DMS53 (cell line): ENCODE measurements around the gene ATP2C1.
"Not testable (repeated sequence)": the region's sequence is repeated elsewhere in the genome, so short reads cannot be mapped to it uniquely, and the experiment has no call there.

ENCODE experiments used
- DNase-seq: peaks from one replicate; lab custom pipeline; 2025; lab: John Stamatoyannopoulos, UW

Gene ATP2C1

DNA sequence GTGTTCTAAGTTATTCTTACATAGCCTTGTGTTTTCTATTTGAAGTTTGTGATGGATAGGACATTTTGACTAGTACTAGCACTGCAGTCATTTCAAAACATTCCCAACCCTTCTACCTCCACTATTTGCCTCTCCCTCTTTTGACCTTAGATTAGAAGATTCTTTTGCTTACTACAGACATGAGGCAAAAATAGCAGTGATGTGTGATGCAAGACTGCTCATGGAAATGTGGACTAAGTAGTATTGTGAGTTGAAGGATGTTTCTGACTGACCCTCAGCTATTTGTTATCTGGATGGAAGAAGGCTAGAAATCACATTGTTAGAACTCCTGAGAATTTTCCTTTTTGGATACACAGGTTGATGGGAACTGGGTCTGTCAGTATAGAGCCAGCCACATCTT lies 45.9 kb downstream of the ATP2C1 start:
- no peak for DNase-seq

DNA sequence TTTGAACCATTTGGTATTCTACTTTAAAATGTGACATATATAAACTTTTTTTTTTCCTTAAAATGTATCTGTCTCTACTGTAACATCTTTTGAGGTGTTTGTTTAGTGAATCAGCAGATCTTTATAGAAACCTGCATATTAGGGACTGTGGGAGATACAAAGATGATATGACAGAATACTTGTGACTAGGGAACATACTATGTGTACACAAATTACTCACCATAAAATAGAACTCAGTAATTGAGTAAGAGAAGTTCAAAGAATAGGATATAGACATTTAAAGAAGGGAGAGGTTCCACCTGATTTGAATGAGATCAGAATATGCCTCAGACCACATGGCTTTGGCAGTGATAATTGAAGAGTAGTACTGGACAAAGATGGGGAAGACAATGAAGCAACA lies 47.9 kb downstream of the ATP2C1 start:
- DNase-seq: no peak

DNA sequence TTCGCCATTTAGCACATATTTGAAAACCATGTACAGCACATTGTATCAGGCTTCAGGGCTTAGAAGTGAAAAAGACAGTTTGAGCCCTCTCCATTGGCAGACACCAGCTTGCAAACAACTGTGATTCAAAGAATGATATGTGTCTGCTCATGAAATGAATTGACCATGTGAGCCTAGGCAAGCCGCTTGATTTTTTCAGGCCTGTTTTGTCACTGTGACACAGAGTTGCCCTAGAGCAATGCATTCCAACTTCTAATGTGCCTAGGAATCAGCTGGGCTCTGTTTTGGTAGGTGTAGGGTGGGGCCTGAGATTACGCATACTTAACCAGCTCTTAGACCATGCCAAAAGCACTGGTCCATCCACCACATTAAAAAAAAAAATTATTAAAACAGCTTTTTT lies 53.0 kb downstream of the ATP2C1 start:
- DNase-seq: no peak

DNA sequence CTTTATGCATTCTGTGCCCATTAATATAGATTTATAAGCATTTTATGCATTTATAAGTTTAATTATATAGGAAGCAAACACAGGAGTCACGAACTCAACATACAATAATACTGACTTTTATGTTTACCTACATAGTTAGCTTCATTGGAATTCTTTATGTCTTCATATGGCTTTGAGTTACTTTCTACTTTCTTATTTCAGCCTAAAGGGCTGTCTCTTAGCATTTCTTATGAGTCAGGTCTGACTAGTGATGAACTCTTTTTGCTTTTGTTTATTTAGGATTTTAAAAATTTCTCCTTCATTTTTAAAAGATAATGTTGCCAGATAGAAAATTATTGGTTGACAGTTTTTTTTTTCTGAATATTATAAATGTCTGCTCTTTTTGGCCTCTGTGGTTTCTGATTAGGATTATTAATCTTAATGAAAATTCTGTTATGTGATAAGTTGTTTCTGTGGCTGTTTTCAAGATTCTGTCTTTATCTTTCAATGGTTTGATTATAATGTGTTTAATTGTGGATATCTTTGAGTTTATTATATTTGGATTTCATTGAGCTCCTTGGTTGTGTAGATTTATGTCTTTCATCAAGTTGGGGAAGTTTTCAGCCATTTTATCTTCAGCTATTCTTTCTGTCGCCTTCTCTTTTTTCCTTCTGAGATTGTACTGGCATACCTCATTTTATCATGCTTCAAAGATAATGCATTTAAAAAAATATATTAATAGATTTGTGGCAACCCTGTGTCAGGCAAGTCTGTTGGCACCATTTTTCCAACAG lies 54.3 kb downstream of the ATP2C1 start:
- DNase-seq: no peak

DNA sequence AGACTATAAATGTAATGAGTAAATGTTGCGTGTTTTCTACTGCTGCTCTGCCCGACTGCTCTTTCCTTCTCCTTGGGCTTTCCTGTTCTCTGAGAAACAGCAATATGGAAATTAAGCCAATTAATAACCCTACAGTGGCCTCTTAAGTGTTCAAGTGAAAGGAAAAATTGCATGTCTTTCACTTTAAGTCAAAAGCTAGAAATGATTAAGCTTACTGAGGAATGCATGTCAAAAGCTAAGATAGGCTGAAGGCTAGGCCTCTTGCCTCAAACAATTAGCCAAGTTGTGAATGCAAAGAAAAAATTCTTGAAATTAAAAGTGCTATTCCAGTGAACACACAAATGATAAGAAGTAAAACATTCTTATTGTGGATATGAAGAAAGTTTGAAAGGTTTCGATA lies 55.0 kb downstream of the ATP2C1 start:
- DNase-seq: no peak

DNA sequence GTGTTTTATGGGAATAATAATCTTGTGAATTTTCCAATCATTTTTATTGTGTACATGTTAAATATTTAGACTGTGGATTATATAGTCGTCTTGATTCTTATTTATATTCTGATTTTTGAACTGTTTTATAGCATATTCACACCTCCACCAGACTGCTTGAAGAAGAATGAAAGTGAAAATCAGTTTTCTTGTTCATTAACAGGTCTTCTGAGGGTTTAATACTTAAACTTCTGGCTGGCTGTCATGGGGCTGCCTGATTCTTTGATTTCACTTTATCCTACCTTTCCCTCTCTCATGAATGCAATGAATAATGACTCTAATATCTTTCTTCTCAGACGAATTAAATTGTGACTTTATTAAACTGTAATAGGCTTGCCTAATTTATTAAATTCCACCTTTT lies 56.2 kb downstream of the ATP2C1 start:
- no peak for DNase-seq

DNA sequence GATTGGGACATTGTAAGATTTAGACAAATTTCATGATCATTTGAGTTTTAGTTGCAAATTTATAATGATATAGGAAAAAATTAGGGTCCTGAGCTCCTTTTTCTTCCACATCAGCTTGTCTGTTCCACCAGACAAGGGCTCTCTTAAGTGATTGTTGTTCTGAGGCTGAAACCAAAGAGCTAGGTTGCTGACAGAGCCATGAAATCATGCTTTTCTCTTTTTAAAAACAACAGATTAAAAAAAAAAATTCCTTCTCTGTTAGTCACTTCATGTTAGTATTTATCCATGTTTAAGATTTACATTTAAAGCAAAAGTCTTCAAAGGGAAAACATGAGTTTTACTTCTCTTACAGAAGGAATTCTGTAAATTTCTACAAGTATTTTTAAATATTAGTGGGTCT lies 56.8 kb downstream of the ATP2C1 start:
- DNase-seq: no peak

DNA sequence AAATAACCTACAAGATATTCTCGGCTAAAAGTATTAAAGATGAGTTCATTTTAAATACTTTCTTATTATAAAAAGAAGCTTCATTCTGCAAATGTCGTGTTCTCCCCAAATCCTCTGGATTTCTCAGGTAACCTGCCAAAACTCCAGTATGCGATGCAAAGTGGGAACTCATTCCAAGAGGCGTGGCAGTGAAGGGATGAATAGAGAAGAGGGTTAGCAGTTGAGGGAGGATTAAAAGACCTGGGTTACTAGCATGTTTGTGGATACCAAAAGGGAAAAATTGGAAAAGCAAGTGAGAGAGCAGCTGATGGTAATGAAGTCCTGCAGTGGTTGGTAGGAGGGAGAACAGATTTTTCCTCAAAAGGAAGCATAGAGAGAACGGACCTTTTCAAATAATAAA lies 61.6 kb downstream of the ATP2C1 start:
- no peak for DNase-seq

DNA sequence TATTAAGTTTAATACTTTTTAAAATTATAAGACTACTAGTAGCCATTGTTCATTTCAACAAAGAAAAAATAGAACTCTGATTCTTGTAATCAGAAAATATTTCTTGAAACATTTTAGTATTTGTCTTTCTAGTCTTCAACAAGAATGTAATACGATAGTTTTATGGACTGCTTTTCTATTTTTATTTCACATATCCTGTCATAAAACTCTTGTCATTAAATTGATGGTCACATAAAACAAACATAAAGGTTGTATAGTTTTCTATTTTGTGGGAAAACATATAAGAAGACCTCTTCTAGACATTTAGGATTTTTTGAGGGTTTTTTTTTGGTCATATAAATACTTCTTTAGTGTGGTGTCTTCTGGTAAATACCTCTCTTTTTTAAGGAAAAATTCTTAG lies 62.4 kb downstream of the ATP2C1 start:
- DNase-seq: no peak

DNA sequence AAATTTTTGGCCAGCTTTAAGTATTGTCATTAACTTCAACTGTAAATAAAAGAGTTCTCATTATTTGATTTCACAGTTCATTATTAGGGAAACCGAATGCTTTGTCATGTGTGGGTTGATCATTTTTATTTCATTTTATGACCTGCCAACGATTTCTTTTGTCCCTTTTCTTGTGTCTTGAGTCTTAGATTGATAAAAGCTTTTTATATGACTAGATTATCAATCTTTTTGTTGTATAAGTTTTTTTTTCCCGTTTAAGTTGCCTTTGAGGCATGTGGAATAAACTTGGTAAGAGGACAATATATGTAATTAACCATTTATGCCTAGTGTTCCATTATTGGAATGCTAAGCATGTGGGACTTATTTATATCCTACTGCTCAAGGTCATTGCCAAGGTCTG lies 62.8 kb downstream of the ATP2C1 start:
- DNase-seq: no peak

DNA sequence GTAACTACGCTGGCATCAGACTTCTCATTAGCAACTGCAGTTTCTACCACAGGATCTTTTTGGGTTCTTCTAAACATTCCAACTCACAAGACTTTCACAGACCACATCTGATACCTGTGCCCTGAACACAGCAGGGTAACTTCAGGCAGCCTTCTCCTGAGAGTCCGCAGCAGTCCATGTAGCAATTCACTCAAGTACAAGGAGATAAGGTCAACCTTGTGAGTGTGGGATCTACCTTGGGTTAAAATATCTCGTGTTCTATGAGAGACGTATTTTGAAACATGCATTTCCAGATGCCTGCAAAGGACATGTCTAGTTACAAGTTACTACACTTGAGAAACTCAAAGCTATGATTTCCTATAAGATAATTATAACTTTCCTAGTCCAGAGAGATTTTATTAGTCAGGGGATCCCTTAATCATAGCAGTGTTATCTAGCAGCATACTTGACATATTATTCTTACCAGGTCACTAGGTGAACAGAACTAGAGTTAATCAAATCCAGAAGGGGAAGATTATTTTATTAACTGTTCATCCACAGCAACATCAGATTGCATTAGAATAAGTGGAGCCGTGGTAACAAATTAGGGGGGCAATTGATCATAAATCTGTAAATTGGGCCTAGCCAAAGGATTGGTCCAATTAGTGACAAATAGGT lies 66.4 kb downstream of the ATP2C1 start:
- no peak for DNase-seq

DNA sequence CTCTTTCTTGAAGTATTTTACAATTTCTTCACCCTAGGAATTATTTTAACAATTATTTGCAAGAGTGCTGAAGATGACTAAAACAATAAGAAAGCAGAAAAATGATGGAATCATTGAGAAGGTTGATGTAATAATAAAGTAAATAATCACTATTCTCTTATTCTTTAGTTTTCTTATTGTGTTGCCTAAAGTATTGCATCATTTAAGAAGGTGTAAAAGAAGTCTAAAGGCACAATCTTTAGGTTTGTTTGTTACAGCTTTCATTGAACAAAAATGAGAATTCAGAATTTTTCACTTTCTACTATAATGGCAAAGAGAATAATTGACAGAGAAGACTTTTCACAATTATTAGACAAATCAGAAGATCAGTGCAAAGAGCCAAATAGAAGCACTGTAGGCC lies 67.6 kb downstream of the ATP2C1 start:
- no peak for DNase-seq

DNA sequence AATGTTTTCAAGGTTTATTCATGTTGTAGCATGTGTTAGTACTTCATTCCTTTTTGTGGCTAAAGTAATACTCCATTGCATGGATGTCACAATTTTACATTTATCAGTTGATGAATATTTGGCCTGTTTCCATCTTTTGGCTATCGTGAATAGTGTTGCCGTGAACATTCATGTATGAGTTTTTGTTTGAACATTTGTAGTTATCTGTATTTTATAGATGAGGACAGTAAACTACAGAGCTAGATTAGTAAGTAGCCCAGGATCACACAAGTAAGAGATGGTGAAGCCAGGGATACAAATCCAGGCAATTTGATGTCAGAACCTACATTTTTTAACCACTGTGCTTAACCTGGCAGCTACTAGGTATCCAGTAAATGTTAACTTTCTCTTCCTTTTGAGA lies 69.6 kb downstream of the ATP2C1 start:
- DNase-seq: no peak

DNA sequence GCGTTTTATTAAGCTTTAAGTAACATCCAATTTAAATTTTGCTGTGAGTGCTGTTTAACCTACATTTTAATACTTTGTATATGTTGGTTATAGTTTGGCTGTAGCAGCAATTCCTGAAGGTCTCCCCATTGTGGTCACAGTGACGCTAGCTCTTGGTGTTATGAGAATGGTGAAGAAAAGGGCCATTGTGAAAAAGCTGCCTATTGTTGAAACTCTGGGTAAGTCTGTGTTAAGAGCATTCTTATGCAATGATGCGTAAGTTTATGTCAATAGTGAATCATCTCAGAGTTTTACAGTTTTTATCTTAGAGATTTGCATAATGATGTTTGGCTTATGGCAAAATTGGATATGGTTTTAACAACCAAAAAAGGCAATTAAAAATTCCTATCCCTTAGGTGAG lies 70.0 kb downstream of the ATP2C1 start:
- peak; percentile 46 for DNase-seq

DNA sequence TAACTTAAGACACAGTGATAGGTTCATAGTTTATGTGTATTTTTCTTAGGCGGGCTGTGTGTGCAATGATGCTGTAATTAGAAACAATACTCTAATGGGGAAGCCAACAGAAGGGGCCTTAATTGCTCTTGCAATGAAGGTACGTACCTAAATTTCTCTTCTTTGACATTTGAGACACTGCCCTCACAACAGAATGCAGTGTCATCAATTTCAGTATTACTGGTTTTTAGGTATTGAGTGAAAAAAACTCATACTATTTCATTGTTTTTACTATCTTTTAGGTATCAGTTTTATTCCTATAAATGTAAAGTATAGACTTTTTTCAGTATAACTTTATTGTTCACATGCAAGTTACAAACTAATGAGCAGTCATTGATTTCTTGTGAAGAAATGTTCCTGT lies 73.4 kb downstream of the ATP2C1 start:
- no peak for DNase-seq

DNA sequence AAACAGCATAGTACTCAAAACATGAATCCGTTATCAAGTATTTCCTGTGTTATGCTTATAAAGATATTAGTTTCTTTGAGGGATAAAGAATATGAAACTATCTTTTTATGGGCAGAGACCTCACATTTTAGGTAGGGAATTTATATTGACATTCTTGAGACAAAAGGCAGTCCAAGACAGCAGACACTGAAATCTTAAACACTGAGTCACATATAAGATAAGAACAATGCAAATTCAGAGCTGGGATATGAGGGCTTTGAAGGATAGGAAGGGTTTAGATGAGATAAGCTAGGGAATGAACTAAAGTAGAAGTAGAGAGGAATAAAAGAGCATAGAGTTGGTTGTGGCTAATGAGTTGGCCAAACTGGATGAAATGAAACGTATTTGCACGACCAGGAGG lies 74.3 kb downstream of the ATP2C1 start:
- no peak for DNase-seq

DNA sequence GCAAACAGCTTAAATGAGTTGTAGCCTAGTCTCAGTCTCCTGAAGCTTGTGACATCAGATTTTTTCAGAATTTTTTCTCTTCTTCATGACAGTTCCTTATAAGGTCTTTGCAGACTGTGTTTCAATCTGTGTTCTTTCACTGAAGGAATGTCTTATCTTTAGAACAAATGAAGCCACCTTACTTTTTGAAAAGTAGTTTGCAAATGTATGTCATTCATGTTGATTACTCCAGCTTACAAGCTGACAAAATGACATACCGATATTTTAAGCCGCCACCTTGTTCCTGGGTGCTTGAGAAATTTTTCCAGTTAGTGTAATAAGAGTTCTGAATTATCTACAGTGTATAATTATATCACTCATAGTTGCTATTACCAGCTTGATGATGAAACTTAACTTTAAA lies 75.7 kb downstream of the ATP2C1 start:
- no peak for DNase-seq

DNA sequence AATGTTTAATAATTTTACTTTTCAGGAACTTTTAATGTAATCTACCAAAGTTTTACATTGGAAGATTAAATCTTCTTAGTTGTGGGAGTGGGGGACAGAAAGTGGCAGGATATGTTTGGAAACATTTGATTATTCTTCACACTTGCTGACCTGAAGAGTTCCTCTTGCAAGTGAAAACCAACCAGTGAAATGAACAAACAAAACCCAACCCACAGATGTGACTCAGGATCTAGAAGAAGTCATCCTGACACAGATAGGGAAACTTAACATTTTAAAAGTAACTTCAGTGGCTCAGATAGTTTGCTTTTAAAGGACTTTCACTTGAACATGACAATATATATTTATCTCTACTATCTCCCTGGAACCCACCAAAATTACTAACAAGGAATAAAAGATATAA lies 77.3 kb downstream of the ATP2C1 start:
- no peak for DNase-seq

DNA sequence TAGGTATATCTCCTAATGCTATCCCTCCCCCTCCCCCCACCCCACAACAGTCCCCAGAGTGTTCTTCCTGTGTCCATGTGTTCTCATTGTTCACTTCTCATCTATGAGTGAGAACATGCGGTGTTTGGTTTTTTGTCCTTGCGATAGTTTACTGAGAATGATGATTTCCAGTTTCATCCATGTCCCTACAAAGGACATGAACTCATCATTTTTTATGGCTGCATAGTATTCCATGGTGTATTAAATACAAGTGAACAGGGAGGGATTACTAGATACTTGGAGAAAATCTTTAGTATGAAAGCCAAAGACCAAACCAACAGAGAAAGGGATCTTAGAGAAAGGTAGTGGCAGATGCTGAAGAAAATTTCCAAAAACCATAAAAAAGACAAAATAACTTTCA lies 78.7 kb downstream of the ATP2C1 start:
- DNase-seq: not testable (repeated sequence)

DNA sequence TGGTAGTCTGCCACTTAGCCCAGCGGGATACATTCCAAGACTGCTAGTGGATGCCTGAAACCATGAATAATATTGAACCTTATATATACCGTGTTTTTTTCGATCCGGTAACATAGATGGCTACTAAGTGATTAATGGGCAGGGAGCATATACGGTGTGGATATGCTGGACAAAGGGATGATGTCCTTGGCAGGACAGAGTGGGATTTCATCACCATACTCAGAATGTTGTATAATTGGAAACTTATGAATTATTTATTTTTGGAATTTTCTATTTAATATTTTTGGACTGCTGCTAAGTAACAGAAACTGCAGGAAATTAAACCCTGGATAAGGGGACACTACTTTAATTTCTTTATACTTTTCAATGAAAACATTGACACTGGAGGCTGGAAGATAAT lies 79.5 kb downstream of the ATP2C1 start:
- no peak for DNase-seq

DNA sequence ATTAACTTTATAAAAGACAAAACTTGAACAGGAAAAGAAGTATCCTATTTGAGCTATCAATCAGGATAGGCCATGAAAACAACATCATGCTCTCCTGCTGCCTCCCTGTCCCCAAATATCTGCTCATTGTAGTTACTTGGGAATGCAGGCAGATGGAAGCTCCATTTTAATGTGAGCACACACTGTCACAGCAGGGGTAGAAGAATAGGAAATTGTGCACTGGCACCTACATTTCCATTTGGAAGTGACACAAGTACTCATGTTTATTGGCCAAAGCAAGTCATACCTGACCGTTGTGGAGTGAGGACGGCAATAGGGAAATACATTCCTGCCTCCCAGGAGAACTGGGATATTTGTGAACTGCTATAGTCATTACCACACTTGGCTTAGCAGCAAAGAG lies 80.3 kb downstream of the ATP2C1 start:
- no peak for DNase-seq

DNA sequence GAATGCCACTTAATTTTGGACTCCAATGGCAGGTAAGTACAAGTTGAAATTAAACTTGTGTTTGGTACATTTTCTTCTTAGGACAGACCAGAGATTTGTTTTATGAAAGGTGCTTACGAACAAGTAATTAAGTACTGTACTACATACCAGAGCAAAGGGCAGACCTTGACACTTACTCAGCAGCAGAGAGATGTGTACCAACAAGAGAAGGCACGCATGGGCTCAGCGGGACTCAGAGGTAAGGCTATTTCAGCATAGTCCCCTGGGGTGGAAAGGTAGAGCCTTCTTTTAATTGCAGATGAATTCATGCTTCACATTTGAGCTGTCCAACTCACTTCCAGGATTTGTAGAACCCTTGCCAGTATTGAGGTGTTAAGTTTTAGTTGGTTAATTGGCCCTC lies 81.4 kb downstream of the ATP2C1 start:
- no peak for DNase-seq

DNA sequence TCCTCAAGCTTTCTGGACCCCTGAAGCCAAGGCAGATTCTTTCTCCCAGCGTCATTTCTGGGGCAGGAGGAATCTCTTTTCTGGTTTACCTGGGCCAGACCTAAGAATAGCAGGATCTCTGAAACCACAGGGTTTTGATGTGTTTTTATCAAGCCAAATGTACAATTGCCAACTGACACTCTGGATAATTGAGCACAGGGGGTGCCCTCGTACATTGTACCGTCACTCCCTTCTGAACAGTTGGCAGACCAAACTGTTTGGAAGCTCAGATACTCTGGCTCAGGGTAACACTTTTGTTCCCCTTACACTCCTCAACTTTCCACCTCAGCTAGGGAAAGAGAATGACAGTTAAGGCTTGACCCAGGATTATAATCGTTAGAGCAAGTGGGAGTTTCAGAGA lies 82.8 kb downstream of the ATP2C1 start:
- no peak for DNase-seq

DNA sequence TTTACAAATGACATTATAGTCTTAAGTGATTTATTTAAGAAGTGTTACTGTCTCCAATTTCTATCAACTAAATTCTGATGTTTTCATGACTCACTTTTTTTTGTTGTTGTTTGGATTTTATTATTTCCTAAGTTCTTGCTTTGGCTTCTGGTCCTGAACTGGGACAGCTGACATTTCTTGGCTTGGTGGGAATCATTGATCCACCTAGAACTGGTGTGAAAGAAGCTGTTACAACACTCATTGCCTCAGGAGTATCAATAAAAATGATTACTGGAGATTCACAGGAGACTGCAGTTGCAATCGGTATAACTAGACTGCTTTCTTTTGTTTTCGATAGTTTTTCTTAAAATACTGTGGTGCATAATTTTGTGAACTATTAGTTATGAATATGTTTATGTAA lies 85.2 kb downstream of the ATP2C1 start:
- no peak for DNase-seq
